WI38 (cell line): ENCODE data around the gene ZIC4.

Experiments
- H3K4me3 ChIP-seq: 2 replicates; pipeline ENCODE4 v1.5.1; 2011; ENCODE audit warnings: low read depth, mild to moderate bottlenecking, control low read depth, low read length
- CTCF ChIP-seq: IDR thresholded peaks from 2 replicates; pipeline ENCODE4 v1.5.1; 2012; ENCODE audit warnings: low read depth, mild to moderate bottlenecking, control low read depth, low read length

Gene ZIC4

GRCh38 chr3:147403511-147403910, 2.8 kb downstream of the ZIC4 start:
- TF ChIP-seq CTCF: no peak
- H3K4me3 ChIP-seq: no peak overlapping the region

DNA sequence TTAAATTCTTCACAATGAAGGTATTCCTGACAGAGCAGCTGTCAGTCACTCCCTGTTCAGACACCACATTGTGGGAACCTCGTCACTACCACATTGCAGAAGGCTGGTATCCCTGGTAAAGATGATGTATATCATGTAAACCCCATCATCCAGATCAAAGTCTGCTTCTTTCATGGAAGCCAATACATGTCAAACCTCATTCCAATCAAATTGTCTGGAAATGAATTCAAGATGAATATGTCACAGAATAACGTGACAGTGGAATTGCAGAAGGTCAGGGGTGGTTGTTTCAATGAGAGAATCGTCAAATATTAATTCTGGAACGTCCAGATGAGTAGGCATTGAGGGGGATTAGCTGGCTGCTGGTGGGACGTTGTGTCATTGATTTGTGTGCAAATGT, 4.2 kb downstream of the ZIC4 start:
- no peak for TF ChIP-seq CTCF
- H3K4me3 ChIP-seq: no peak overlapping the region

DNA sequence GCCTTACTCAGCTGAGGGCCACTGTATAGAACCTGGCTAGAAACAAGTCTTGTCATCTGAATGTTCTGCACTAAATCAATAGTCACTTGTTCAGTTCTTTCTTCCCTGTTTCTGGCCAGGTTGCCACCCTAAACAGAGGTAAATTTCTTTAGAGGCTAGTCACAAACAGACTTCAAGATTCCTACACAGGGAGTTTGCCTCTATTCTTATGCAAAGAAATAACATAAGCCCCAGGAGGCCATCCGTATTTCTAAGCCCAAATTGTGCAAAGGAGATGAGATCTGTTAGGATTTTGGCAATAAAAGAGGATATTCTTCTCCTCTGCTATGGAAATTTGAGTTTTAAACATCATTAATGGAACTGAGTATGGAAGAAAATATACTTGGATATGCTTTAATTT, 4.9 kb downstream of the ZIC4 start:
- no peak for TF ChIP-seq CTCF
- no peak overlapping the region for H3K4me3 ChIP-seq

DNA sequence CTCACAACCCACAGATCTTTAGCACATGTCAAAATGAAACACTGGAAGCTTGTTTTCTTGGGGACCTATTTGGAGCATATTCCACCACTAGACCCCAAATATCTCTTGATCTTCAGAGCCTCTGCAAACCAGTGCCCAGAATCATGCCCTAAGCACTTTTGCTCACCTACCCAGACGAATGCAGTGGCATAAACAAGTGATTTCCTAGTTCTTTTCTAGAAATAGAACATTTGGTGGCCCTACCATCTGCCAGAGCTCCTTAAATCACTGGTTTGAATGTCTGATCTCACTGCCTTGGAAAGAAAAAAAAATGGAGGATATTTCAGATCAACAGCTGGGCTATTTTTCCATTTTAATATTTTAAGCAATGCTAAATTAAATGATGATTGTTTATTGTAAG, 5.3 kb downstream of the ZIC4 start:
- no peak for TF ChIP-seq CTCF
- H3K4me3 ChIP-seq: no peak overlapping the region

- no peak for TF ChIP-seq CTCF
- no peak overlapping the region for H3K4me3 ChIP-seq
These were observed 6.2 kb downstream of the ZIC4 start for GRCh38 chr3:147400111-147400510.

GRCh38 chr3:147398813-147399534, 7.4 kb downstream of the ZIC4 start:
- no peak overlapping the region for H3K4me3 ChIP-seq
- TF ChIP-seq CTCF: no peak

- TF ChIP-seq CTCF: no peak
- H3K4me3 ChIP-seq: no peak overlapping the region
These were observed 8.2 kb downstream of the ZIC4 start for GRCh38 chr3:147397875-147398812.
